ENCODE measurements around the gene POLR2F. TPM values are rescaled to one million over a fixed set of nuclear protein-coding genes. Genes with fewer than 3 reads are reported as not detected.
A peak's percentile ranks its signal among the peaks of the same experiment; 100 is the strongest.

The POLR2F gene
- total RNA-seq, result 8.4 TPM

DNA sequence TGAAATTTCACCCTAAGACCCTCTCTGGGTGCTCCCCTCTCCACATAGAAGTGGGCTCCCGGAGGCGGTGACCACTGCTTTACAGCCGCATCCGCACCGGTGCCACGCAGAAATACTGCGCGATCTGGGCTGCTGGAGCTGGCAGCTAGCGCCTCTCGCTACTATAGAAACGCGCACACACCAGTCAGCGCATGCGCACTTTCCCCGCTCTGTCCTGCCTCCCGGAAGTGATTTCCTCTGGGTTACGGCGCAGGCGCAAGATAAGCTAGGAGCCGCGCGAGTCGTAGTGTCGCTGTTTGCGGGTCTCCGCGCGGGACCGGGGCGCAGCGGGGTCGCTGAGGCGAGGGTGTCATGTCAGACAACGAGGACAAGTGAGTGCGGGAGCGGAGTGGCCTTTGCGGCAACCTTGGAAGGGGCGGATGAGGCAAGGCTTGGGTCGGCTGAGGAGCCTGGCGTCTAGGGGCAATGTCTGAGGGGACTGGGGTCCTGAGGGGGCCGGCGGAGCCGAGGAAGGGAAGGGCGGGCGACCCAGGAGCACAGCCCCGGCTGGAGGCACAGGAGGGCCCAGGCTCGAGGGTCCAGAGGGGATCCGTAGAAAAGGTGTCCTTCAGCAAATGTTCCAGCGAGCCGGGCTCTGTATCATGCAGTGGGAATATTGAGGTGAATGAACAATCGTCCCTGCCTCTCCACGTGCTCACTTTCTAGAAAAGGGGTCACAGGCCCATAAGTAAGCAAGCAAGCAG lies at the start of gene POLR2F, which contains the start of gene C22orf23:
POLR2F (plus strand) TSS at position 263 of the 743 bp plus-strand sequence; CDS start at position 352, 89 bp downstream.
C22orf23 (minus strand) TSS at position 165 of the 743 bp plus-strand sequence. CDS start 452 bp downstream, outside the sequence.
- peak within 1 kb of the TSS; percentile 97 for H3K4me3 ChIP-seq (ENCODE audit: low read length)
- no peaks in the 10 kb centered on the region for H3K9me3 ChIP-seq (ENCODE audit: low read depth, low read length)
- H3K4me1 ChIP-seq (ENCODE audit: insufficient read depth, low read length), result peaks cover 23% of the 10 kb centered on the region
- H3K27me3 ChIP-seq (ENCODE audit: insufficient read depth, low read length), result peaks cover 8% of the 10 kb centered on the region

GRCh38 chr22:37904572-37905533 lies 48.6 kb upstream of the POLR2F start:
- Histone ChIP-seq H3K4me1 (ENCODE audit: insufficient read depth, low read length) (peaks cover 23% of the 10 kb centered on the region), H3K9me3 (ENCODE audit: low read depth, low read length) (no peaks in the 10 kb centered on the region), H3K27me3 (ENCODE audit: insufficient read depth, low read length) (no peaks in the 10 kb centered on the region), H3K4me3 (ENCODE audit: low read length) (no peak overlapping the region)

DNA sequence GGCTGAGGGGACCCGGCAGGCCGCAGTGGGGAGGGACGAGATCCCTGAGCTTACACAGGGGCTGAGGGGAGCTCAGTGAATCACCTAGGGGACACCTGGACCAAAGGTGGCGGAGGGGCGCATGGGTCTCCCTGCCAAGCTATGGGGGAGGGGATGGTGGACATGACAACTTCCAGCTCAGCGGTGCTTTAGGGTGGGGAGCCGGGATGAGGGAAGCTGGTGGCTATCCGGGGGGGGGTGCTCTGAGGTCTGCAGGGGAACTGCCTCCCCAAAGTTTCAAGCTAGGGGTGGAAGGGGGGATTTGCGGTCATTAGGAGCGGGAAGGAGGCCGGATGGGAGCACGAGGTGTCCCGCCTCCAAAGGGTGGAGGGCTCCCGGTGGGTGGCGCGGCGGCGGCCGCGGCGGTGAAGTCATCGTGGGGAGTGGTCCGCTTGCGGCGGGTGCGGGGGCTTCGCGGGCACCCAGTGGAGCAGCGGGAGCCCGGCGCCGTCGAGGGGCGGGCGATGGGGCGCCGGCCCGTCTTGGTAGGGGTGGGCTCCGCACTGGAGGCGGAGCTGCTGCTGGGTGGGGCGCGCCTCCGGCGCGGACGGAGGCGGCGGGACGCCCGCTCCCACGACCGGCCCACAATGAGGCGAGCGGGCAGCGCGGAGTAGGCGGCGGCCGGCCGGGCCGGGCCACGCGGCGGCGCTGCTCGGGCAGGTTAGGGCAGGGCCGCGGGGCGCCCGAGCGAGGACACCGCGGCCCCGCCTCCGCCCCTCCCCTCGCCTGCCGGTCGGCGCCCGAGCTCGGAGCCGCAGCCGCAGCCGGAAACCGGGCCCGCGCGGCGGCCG lies 47.8 kb upstream of the POLR2F start, which contains the start of gene MICALL1:
MICALL1 (plus strand) TSS at position 764 of the 830 bp plus-strand sequence. CDS start 126 bp downstream, outside the sequence.
- Histone ChIP-seq H3K9me3 (ENCODE audit: low read depth, low read length) (no peaks in the 10 kb centered on the region), H3K27me3 (ENCODE audit: insufficient read depth, low read length) (no peaks in the 10 kb centered on the region), H3K4me1 (ENCODE audit: insufficient read depth, low read length) (peaks cover 23% of the 10 kb centered on the region), H3K4me3 (ENCODE audit: low read length) (peak within 1 kb of the TSS; percentile 50)

- no peaks in the 10 kb centered on the region for H3K9me3 ChIP-seq (ENCODE audit: low read depth, low read length)
Measured at GRCh38 chr22:37906364-37907008, 47.0 kb upstream of the POLR2F start.

DNA sequence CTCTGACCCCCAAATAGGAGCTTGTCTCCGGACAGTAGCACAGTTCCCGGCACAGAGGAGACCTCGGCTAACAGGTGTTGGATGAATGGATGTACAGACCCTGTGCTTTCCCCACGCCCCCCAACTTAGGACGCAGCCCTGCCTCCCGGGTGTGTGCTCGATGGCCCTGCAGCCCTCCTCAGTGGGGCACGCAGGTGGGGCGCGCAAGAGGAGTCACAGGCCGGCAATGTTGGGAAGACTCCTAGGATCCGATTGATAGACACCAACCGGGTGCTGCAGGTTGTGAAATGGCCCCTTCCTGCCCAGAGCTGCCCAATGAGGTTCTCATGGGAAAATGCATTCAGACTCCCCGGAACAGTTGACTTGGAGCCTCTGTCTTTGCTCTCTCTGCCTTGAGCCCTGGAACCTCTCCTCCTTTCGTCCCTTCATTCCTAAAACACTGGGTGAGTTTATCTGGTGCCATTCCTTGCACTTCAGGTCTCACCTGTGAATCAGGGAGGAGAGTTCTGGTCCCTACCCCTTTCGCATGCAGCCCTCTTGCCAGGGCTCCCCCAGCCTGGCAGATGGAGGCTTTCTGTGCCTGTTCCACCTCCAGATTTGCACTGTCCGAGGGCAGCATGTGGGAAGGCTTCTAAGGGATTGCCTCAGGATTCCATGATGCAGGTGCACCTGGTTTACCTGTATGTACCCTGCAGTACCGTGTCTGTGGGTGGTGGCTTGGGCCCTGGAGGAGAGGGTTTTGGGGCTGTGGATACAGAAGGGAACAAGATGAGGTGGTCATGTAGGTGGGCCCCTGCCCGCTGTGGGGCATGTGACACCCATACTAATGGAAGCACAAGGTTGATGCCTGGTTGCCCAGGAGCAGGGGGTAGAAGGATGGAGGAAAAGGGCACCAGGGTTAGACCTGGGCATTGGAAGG lies 46.2 kb upstream of the POLR2F start:
- H3K4me3 ChIP-seq (ENCODE audit: low read length), result peak overlapping the region; percentile 50
- H3K4me1 ChIP-seq (ENCODE audit: insufficient read depth, low read length), result peaks cover 23% of the 10 kb centered on the region
- H3K27me3 ChIP-seq (ENCODE audit: insufficient read depth, low read length), result no peaks in the 10 kb centered on the region
- H3K9me3 ChIP-seq (ENCODE audit: low read depth, low read length), result no peaks in the 10 kb centered on the region

More at GRCh38 chr22:37906364-37907008, 47.0 kb upstream of the POLR2F start:
- H3K4me3 ChIP-seq (ENCODE audit: low read length), result peak overlapping the region; percentile 50
- peaks cover 23% of the 10 kb centered on the region for H3K4me1 ChIP-seq (ENCODE audit: insufficient read depth, low read length)
- H3K27me3 ChIP-seq (ENCODE audit: insufficient read depth, low read length), result no peaks in the 10 kb centered on the region

- Histone ChIP-seq H3K4me1 (ENCODE audit: insufficient read depth, low read length) (peaks cover 23% of the 10 kb centered on the region), H3K4me3 (ENCODE audit: low read length) (no peak overlapping the region), H3K9me3 (ENCODE audit: low read depth, low read length) (no peaks in the 10 kb centered on the region), H3K27me3 (ENCODE audit: insufficient read depth, low read length) (no peaks in the 10 kb centered on the region)
Measured at GRCh38 chr22:37909766-37910165, 43.7 kb upstream of the POLR2F start.

DNA sequence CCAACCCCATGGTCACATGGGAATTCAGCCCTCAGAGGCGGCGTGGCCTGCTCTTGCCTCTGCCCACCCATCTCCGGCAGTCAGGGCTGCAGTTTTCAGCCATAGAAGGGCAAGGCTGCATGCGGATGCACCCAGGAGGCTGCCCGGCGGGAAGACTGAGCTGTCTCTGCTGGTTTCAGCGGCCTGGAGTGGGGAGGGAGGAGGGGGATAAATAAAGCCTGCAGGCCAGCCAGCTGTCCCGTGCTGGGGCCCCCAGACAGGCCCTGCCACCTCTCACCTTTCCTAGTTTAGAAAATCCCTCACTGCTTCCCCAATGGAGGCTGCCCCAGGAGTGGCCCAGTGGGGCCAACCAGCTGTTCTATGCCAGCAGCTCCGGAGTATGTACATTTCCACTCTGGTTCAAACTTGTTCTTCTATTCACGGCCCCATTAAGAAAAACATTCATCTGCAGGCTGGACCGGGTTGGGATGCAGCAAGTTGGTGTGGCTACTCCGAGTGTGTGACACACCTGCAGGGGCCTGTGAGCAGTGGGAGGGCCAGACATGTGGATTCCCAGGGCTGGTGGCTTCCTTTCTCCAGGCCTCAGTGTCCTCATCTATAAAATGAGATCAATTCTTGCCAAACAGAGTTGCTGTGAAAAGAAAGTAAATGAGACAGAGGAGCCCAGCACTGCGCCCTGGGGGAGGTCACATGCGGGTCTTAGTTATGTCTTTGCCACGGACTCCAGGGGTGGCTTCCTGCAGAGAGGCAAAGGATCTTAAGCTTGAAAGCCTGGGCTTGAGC lies 42.4 kb upstream of the POLR2F start:
- H3K4me3 ChIP-seq (ENCODE audit: low read length), result no peak overlapping the region
- H3K4me1 ChIP-seq (ENCODE audit: insufficient read depth, low read length), result peaks cover 13% of the 10 kb centered on the region
- H3K9me3 ChIP-seq (ENCODE audit: low read depth, low read length), result no peaks in the 10 kb centered on the region
- no peaks in the 10 kb centered on the region for H3K27me3 ChIP-seq (ENCODE audit: insufficient read depth, low read length)

DNA sequence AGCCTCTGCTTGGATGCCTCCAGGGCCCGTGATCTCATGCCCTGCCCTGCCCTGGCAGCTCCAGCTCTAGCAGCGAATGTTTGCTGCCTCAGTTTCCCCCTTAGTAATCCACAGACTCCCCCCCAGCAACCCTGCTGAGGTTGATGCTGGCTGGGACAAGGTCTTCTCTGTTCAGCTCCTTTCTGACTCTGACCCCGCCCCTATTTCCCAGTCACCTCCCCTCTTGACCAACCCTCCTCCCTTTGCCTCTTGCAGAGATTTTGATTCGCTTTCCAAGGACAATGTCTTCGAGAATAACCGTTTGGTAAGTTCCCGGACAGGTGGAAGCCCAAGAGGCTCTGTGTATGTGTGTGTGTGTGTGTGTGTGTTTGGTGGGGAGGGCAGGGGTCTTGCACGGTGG lies 41.8 kb upstream of the POLR2F start:
- Histone ChIP-seq H3K9me3 (ENCODE audit: low read depth, low read length) (no peaks in the 10 kb centered on the region), H3K4me1 (ENCODE audit: insufficient read depth, low read length) (peaks cover 13% of the 10 kb centered on the region), H3K27me3 (ENCODE audit: insufficient read depth, low read length) (no peaks in the 10 kb centered on the region), H3K4me3 (ENCODE audit: low read length) (no peak overlapping the region)

DNA sequence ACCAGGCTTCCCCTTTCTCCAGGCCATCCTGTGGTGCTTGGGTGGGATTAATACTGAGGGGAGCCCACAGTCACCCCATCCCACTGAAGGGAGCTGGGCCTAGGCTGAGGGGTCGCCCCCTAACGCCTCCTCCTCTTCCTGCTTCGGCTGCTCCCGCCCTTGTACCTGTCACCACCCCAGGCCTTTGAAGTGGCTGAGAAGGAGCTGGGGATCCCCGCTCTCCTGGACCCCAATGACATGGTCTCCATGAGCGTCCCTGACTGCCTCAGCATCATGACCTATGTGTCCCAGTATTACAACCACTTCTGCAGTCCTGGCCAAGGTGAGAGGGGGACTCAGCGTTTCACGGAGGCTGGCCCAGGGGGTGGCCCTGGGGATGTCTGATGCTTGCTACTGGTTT lies 41.3 kb upstream of the POLR2F start:
- H3K4me3 ChIP-seq (ENCODE audit: low read length), result no peak overlapping the region
- H3K4me1 ChIP-seq (ENCODE audit: insufficient read depth, low read length), result peaks cover 8% of the 10 kb centered on the region
- no peaks in the 10 kb centered on the region for H3K9me3 ChIP-seq (ENCODE audit: low read depth, low read length)
- H3K27me3 ChIP-seq (ENCODE audit: insufficient read depth, low read length), result no peaks in the 10 kb centered on the region

GRCh38 chr22:37913233-37913721 lies 40.2 kb upstream of the POLR2F start:
- H3K4me3 ChIP-seq (ENCODE audit: low read length), result no peak overlapping the region
- H3K27me3 ChIP-seq (ENCODE audit: insufficient read depth, low read length), result no peaks in the 10 kb centered on the region
- no peaks in the 10 kb centered on the region for H3K9me3 ChIP-seq (ENCODE audit: low read depth, low read length)
- no peaks in the 10 kb centered on the region for H3K4me1 ChIP-seq (ENCODE audit: insufficient read depth, low read length)

GRCh38 chr22:37916311-37916710 lies 37.2 kb upstream of the POLR2F start:
- Histone ChIP-seq H3K27me3 (ENCODE audit: insufficient read depth, low read length) (no peaks in the 10 kb centered on the region), H3K4me1 (ENCODE audit: insufficient read depth, low read length) (peaks cover 9% of the 10 kb centered on the region), H3K4me3 (ENCODE audit: low read length) (no peak overlapping the region), H3K9me3 (ENCODE audit: low read depth, low read length) (no peaks in the 10 kb centered on the region)

GRCh38 chr22:37917874-37918548 lies 35.5 kb upstream of the POLR2F start:
- peaks cover 9% of the 10 kb centered on the region for H3K4me1 ChIP-seq (ENCODE audit: insufficient read depth, low read length)
- H3K4me3 ChIP-seq (ENCODE audit: low read length), result no peak overlapping the region
- H3K27me3 ChIP-seq (ENCODE audit: insufficient read depth, low read length), result no peaks in the 10 kb centered on the region
- H3K9me3 ChIP-seq (ENCODE audit: low read depth, low read length), result no peaks in the 10 kb centered on the region
